HEK293 (cell line): Measurements from ENCODE around the gene AGRN.
A peak's percentile ranks its signal among the peaks of the same experiment; 100 is the strongest.

Source experiments
- CTCF ChIA-PET: fragments of 350-600 bp; formaldehyde crosslinking; extraction: SDS; loops from one replicate; lab custom pipeline; 2021; ENCODE audit warnings: antibody characterized with exemption; lab: Yijun Ruan, JAX
- POLR2A ChIA-PET: fragments of 300-600 bp; formaldehyde crosslinking; extraction: SDS; loops from one replicate; lab custom pipeline; 2020; ENCODE audit warnings: antibody characterized with exemption, inconsistent platforms; lab: Yijun Ruan, JAX
- H3K27ac ChIP-seq: fragments of 200-500 bp; sonication (Bioruptor generic); 2 replicates; pipeline ENCODE4 v1.5.1; 2014; ENCODE audit warnings: low read depth, low read length, control low read depth, inconsistent platforms; ENCODE audit errors: extremely low read depth
- H3K36me3 ChIP-seq, 2 experiments: fragments of 200-500 bp in 1 of 2; sonication (Bioruptor generic) in 1 of 2; 1 replicate in 1 of 2; 2 replicates in 1 of 2; pipeline ENCODE4 v1.5.1; 2014 to 2017; ENCODE audit warnings: inconsistent platforms in 2 of 2, low read length in 2 of 2; ENCODE audit not compliant: control insufficient read depth in 2 of 2, insufficient read depth in 1 of 2
- H3K4me1 ChIP-seq: fragments of 200-500 bp; sonication (Bioruptor generic); 2 replicates; pipeline ENCODE4 v1.5.1; 2014; ENCODE audit warnings: mild to moderate bottlenecking, low read length, inconsistent platforms; ENCODE audit not compliant: control insufficient read depth, insufficient read depth
- H3K4me3 ChIP-seq: 2 replicates; pipeline ENCODE4 v1.5.1; 2011; ENCODE audit warnings: low read depth, mild to moderate bottlenecking, control low read depth, low read length, moderate library complexity
- H3K9me3 ChIP-seq: fragments of 200-500 bp; sonication (Bioruptor generic); 2 replicates; pipeline ENCODE4 v1.5.1; 2014; ENCODE audit warnings: low read depth, low read length, inconsistent platforms; ENCODE audit not compliant: control insufficient read depth, insufficient read depth
- BCL11B ChIP-seq: fragments of 450-650 bp; formaldehyde crosslinking; IDR thresholded peaks from 2 replicates; pipeline ENCODE4 v1.5.1; 2016; ENCODE audit warnings: low read depth, missing biosample characterization, missing genetic modification characterization
- GLIS2 ChIP-seq: fragments of 450-650 bp; formaldehyde crosslinking; IDR thresholded peaks from 2 replicates; pipeline ENCODE4 v1.5.1; 2016; ENCODE audit warnings: missing biosample characterization, missing genetic modification characterization
- HOXC10 ChIP-seq: sonication (generic); formaldehyde crosslinking; IDR thresholded peaks from 2 replicates; pipeline ENCODE4 v1.8.1; 2023; ENCODE audit warnings: mild to moderate bottlenecking, missing genetic modification reagents
- HOXD13 ChIP-seq: sonication (generic); formaldehyde crosslinking; IDR thresholded peaks from 2 replicates; pipeline ENCODE4 v1.8.0; 2022; ENCODE audit warnings: missing genetic modification reagents, borderline replicate concordance
- KLF8 ChIP-seq: fragments of 450-650 bp; formaldehyde crosslinking; IDR thresholded peaks from 2 replicates; pipeline ENCODE4 v1.5.1; 2016; ENCODE audit warnings: missing biosample characterization, missing genetic modification characterization
- SCRT1 ChIP-seq: fragments of 450-650 bp; formaldehyde crosslinking; IDR thresholded peaks from 2 replicates; pipeline ENCODE4 v1.5.1; 2016; ENCODE audit warnings: missing biosample characterization, missing genetic modification characterization, borderline replicate concordance
- SETDB1 ChIP-seq: IDR thresholded peaks from one replicate; pipeline ENCODE4 v1.6.1; 2017; ENCODE audit warnings: mild to moderate bottlenecking, low read length, moderate library complexity, mixed read lengths; ENCODE audit not compliant: insufficient read length
- SP7 ChIP-seq: fragments of 450-650 bp; formaldehyde crosslinking; IDR thresholded peaks from 2 replicates; pipeline ENCODE4 v1.5.1; 2016; ENCODE audit warnings: missing biosample characterization, missing genetic modification characterization
- TRIM28 ChIP-seq: IDR thresholded peaks from 2 replicates; pipeline ENCODE4 v1.6.1; 2011; ENCODE audit warnings: low read length, control low read depth, borderline replicate concordance
- YY1 ChIP-seq: fragments of 450-650 bp; formaldehyde crosslinking; IDR thresholded peaks from 2 replicates; pipeline ENCODE4 v1.5.1; 2018; ENCODE audit warnings: missing biosample characterization, missing genetic modification characterization
- ZBTB48 ChIP-seq: fragments of 450-650 bp; formaldehyde crosslinking; IDR thresholded peaks from 2 replicates; pipeline ENCODE4 v1.5.1; 2016; ENCODE audit warnings: missing biosample characterization, missing genetic modification characterization
- ZBTB7A ChIP-seq: fragments of 450-650 bp; formaldehyde crosslinking; IDR thresholded peaks from 2 replicates; pipeline ENCODE4 v1.5.1; 2016; ENCODE audit warnings: low read depth, missing biosample characterization, missing genetic modification characterization
- ZBTB8A ChIP-seq: fragments of 450-650 bp; formaldehyde crosslinking; IDR thresholded peaks from 2 replicates; pipeline ENCODE4 v1.5.1; 2016; ENCODE audit warnings: missing biosample characterization, missing genetic modification characterization
- ZNF184 ChIP-seq: fragments of 450-650 bp; IDR thresholded peaks from 2 replicates; pipeline ENCODE4 v1.5.1; 2018; ENCODE audit warnings: missing biosample characterization, mild to moderate bottlenecking, missing genetic modification characterization
- ZNF202 ChIP-seq: fragments of 450-650 bp; formaldehyde crosslinking; IDR thresholded peaks from 2 replicates; pipeline ENCODE4 v1.5.1; 2016; ENCODE audit warnings: missing biosample characterization, missing genetic modification characterization, borderline replicate concordance
- ZNF214 ChIP-seq: fragments of 450-650 bp; formaldehyde crosslinking; IDR thresholded peaks from 2 replicates; pipeline ENCODE4 v1.5.1; 2017; ENCODE audit warnings: missing biosample characterization, mild to moderate bottlenecking, missing genetic modification characterization, borderline replicate concordance
- ZNF221 ChIP-seq: fragments of 450-650 bp; formaldehyde crosslinking; IDR thresholded peaks from 2 replicates; pipeline ENCODE4 v1.5.1; 2017; ENCODE audit warnings: missing biosample characterization, missing genetic modification characterization, borderline replicate concordance
- ZNF223 ChIP-seq: fragments of 450-650 bp; formaldehyde crosslinking; IDR thresholded peaks from 2 replicates; pipeline ENCODE4 v1.5.1; 2016; ENCODE audit warnings: missing biosample characterization, missing genetic modification characterization
- ZNF239 ChIP-seq: fragments of 450-650 bp; formaldehyde crosslinking; IDR thresholded peaks from 2 replicates; pipeline ENCODE4 v1.5.1; 2016; ENCODE audit warnings: missing biosample characterization, missing genetic modification characterization
- ZNF24 ChIP-seq: fragments of 450-650 bp; formaldehyde crosslinking; IDR thresholded peaks from 2 replicates; pipeline ENCODE4 v1.5.1; 2016; ENCODE audit warnings: missing biosample characterization, missing genetic modification characterization
- ZNF335 ChIP-seq: fragments of 450-650 bp; formaldehyde crosslinking; conservative IDR thresholded peaks from 2 replicates; pipeline ENCODE4 v1.5.1; 2016; ENCODE audit warnings: missing biosample characterization, missing genetic modification characterization
- ZNF404 ChIP-seq: fragments of 450-650 bp; formaldehyde crosslinking; IDR thresholded peaks from 2 replicates; pipeline ENCODE4 v1.5.1; 2017; ENCODE audit warnings: missing biosample characterization, missing genetic modification characterization
- ZNF423 ChIP-seq: fragments of 450-650 bp; formaldehyde crosslinking; IDR thresholded peaks from 2 replicates; pipeline ENCODE4 v1.5.1; 2016; ENCODE audit warnings: missing biosample characterization, missing genetic modification characterization
- ZNF426 ChIP-seq: fragments of 450-650 bp; formaldehyde crosslinking; IDR thresholded peaks from 2 replicates; pipeline ENCODE4 v1.5.1; 2017; ENCODE audit warnings: missing biosample characterization, missing genetic modification characterization, mild to moderate bottlenecking, inconsistent platforms, moderate library complexity
- ZNF521 ChIP-seq: fragments of 450-650 bp; formaldehyde crosslinking; IDR thresholded peaks from 2 replicates; pipeline ENCODE4 v1.5.1; 2017; ENCODE audit warnings: missing biosample characterization, mild to moderate bottlenecking, missing genetic modification characterization
- ZNF548 ChIP-seq: fragments of 450-650 bp; formaldehyde crosslinking; IDR thresholded peaks from 2 replicates; pipeline ENCODE4 v1.5.1; 2016; ENCODE audit warnings: missing biosample characterization, missing genetic modification characterization
- ZNF555 ChIP-seq: fragments of 450-650 bp; formaldehyde crosslinking; conservative IDR thresholded peaks from 2 replicates; pipeline ENCODE4 v1.5.1; 2017; ENCODE audit warnings: missing biosample characterization, mild to moderate bottlenecking, missing genetic modification characterization, inconsistent platforms
- ZNF629 ChIP-seq: fragments of 450-650 bp; formaldehyde crosslinking; IDR thresholded peaks from 2 replicates; pipeline ENCODE4 v1.5.1; 2017; ENCODE audit warnings: missing biosample characterization, missing genetic modification characterization
- ZNF660 ChIP-seq: fragments of 450-650 bp; IDR thresholded peaks from 2 replicates; pipeline ENCODE4 v1.5.1; 2018; ENCODE audit warnings: missing biosample characterization, mild to moderate bottlenecking, missing genetic modification characterization
- ZNF747 ChIP-seq: fragments of 450-650 bp; formaldehyde crosslinking; IDR thresholded peaks from 2 replicates; pipeline ENCODE4 v1.5.1; 2016; ENCODE audit warnings: missing biosample characterization, missing genetic modification characterization
- ZNF76 ChIP-seq: fragments of 450-650 bp; formaldehyde crosslinking; IDR thresholded peaks from 2 replicates; pipeline ENCODE4; 2016; ENCODE audit warnings: low read depth, missing biosample characterization, missing genetic modification characterization, borderline replicate concordance
- TF ChIP-seq, protein P1 (sequence below): fragments of 450-650 bp; formaldehyde crosslinking; IDR thresholded peaks from 2 replicates; pipeline ENCODE4; 2016; ENCODE audit warnings: missing biosample characterization, missing genetic modification characterization
- TF ChIP-seq, protein P2 (sequence below): fragments of 450-650 bp; formaldehyde crosslinking; IDR thresholded peaks from 2 replicates; pipeline ENCODE4 v1.5.1; 2017; ENCODE audit warnings: missing biosample characterization, missing genetic modification characterization

Gene AGRN

DNA sequence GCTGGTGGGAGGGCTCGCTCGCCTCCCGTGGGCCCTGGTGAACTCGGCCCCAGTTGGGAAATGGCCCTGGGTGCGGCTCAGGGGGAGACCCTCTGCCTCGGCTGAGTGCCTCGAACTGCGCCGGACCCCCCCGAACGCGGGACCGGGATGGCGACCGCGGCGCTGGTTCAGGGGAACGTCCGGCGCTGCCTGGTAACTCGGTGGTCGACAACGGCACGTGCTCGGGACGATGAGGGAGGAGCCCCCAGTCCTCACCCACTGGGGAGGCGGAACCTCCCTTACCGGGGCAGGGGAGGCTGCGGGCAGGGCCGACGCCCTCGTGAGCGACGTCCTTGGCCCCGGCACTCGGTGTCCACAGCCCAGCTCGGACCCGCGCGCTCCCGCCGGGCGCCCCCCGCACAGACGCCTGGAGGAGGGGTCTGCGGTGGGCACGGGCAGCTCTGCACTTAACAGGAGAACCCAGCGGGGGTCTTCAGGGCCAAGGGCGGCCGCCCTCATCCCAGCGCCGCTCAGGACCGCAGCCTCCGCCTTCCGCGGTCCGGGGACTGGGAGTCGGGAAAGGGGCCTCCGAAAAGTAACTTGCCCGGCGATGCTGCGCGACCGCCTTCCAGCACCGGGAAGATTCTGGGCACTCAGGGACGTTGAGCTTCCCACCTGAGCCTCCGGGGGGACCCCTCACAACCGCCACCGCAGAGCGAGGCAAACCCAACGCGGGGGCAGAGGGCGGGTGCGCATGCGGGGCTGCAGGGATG is 21.8 kb upstream of the AGRN start (continued):
- TF ChIP-seq ZNF404 (tag by site-specific recombination) (no peak), ZNF747 (tag by site-specific recombination) (no peak), ZNF521 (no peak), ZNF76 (tag by site-specific recombination) (peak; percentile 42; the same call in 1 of the 2 replicates), ZBTB7A (tag by site-specific recombination) (peak; percentile 98), ZNF660 (tag by site-specific recombination) (peak; percentile 24; the same call in 1 of the 2 replicates), ZNF555 (tag by site-specific recombination) (no peak), ZNF214 (tag by site-specific recombination) (no peak), ZNF423 (tag by site-specific recombination) (peak; percentile 35; the same call in 1 of the 2 replicates), ZBTB48 (tag by site-specific recombination) (peak; percentile 63; the same call in 1 of the 2 replicates), KLF8 (peak; percentile 93)
- TF ChIP-seq, protein P1, sequence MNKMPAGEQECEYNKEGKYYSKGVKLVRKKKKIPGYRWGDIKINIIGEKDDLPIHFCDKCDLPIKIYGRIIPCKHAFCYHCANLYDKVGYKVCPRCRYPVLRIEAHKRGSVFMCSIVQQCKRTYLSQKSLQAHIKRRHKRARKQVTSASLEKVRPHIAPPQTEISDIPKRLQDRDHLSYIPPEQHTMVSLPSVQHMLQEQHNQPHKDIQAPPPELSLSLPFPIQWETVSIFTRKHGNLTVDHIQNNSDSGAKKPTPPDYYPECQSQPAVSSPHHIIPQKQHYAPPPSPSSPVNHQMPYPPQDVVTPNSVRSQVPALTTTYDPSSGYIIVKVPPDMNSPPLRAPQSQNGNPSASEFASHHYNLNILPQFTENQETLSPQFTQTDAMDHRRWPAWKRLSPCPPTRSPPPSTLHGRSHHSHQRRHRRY = no peak

DNA sequence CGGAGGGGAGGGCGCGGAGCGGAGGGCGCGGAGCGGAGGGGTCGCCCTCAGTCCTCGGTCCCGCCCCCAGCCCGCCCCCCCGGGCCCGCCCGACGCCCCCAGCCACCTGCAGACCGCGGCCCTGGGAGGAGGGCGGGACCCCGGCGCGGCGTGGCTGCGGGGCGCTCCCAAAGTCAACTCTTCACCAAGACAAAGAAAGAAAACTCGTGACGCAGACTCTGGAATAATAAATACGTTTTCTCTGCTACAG is 21.2 kb upstream of the AGRN start:
- POLR2A ChIA-PET = interaction anchor here (0.7 to 6.5 kb wide), 4 partner anchors 15 to 118 kb away, joined by 3 to 44 read pairs (median 7); partner anchors contain the start of genes AGRN, C1orf159 and ISG15
- Histone ChIP-seq H3K9me3 (no peaks in the 10 kb centered on the region), H3K4me3 (peak overlapping the region; percentile 74), H3K36me3 (peaks cover 0 to 31% of the 10 kb centered on the region in 2 experiments; a peak in 2 of 3 replicates), H3K27ac (peak overlapping the region; percentile 97), H3K4me1 (0 out of 2 replicates have a peak, but pooled peaks cover 3% of the 10 kb centered on the region)
- CTCF ChIA-PET = no interaction called here
- TF ChIP-seq ZNF221 (tag by site-specific recombination) = no peak
- TF ChIP-seq ZNF24 (tag by site-specific recombination) = no peak
- peak; percentile 66 for TF ChIP-seq KLF8
- TF ChIP-seq ZNF629 = no peak

DNA sequence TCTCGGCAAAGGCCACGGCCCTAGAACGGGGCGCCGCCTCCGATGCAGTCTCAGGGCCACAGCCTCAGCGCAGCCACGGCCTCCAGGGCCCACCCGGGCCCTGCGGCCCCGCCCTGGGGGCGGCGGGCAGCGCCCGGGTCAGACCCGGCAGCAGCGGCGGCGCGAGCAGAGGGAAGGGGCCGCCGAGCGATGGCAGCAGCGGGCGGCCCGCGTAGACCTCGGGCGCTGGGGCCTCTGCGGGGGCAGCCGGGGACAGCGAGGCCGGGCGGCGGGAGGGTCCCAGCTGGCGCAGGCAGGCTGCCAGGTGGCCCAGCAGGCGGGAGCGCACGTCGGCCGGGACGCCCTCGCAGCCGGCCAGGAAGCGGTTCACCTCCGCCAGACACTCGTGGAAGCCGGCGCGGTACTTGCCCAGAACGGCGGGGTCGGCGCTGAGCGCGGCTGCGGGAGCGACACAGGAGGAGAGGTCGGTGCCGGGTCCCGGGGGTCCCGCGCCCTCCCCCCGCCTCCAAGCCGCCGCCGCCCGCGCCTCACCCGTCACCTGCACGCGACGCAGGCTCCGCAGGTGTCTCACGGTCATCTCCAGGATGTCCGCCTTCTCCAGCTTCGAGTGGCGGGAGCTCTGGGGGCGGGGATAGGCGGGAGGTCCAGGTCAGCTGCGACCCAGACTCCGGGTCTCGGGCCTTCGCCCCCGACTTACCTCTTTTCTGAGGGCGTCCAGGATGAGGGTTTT is 20.8 kb upstream of the AGRN start:
- Histone ChIP-seq H3K4me1 (0 out of 2 replicates have a peak, but pooled peaks cover 3% of the 10 kb centered on the region), H3K36me3 (peaks cover 0 to 35% of the 10 kb centered on the region in 2 experiments; a peak in 2 of 3 replicates), H3K4me3 (peak overlapping the region; percentile 74), H3K9me3 (no peaks in the 10 kb centered on the region), H3K27ac (peak overlapping the region; percentile 97)
- ChIA-PET POLR2A (interaction anchor here (0.5 to 6.5 kb wide), 11 partner anchors 14 to 319 kb away, joined by 3 to 44 read pairs (median 4); partner anchors contain the start of genes AGRN, C1orf159, ISG15 and PLEKHN1), CTCF (interaction anchor here (0.7 kb wide), 1 partner anchor 65 kb away, joined by 3 read pairs; no protein-coding TSS in a partner anchor)
- TF ChIP-seq SCRT1 (tag by site-specific recombination) (no peak), ZBTB8A (tag by site-specific recombination) (peak; percentile 52; the same call in 1 of the 2 replicates), HOXD13 (CRISPR knock-in tag) (no peak), GLIS2 (tag by site-specific recombination) (peak; percentile 19; the same call in 1 of the 2 replicates), ZNF335 (tag by site-specific recombination) (no peak), BCL11B (tag by site-specific recombination) (0 out of 2 replicates have a peak, but pooled peaks have one; percentile 60), ZNF202 (tag by site-specific recombination) (no peak), ZNF24 (tag by site-specific recombination) (no peak), ZNF548 (tag by site-specific recombination) (no peak), SETDB1 (no peak), ZNF223 (tag by site-specific recombination) (no peak), SP7 (tag by site-specific recombination) (no peak), TRIM28 (no peak), ZNF239 (tag by site-specific recombination) (no peak), HOXC10 (no peak), ZNF184 (no peak), ZNF426 (tag by site-specific recombination) (no peak), YY1 (tag by site-specific recombination) (no peak)
- TF ChIP-seq, protein P2, sequence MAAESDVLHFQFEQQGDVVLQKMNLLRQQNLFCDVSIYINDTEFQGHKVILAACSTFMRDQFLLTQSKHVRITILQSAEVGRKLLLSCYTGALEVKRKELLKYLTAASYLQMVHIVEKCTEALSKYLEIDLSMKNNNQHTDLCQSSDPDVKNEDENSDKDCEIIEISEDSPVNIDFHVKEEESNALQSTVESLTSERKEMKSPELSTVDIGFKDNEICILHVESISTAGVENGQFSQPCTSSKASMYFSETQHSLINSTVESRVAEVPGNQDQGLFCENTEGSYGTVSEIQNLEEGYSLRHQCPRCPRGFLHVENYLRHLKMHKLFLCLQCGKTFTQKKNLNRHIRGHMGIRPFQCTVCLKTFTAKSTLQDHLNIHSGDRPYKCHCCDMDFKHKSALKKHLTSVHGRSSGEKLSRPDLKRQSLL = no peak
